GM19372 (cell line): ENCODE measurements around the gene FFAR1.

ENCODE experiments used
- ATAC-seq: cut with Tn5 transposase; IDR thresholded peaks from one replicate; pipeline ENCODE4 v1.9.1; 2021; ENCODE audit warnings: mild to moderate bottlenecking, low read depth, moderate library complexity; ENCODE audit not compliant: unreplicated experiment

The FFAR1 gene

GRCh38 chr19:35347171-35347929, at the start of gene FFAR1:
Gene FFAR1, plus strand, starts transcription at chr19:35347902. Its CDS starts 3,650 bp downstream, at chr19:35351552.
- peak; percentile 55 for ATAC-seq

GRCh38 chr19:35297922-35298321, 49.8 kb upstream of the FFAR1 start:
- ATAC-seq: no peak

- no peak for ATAC-seq
These were observed 49.1 kb upstream of the FFAR1 start for GRCh38 chr19:35298561-35298972.

GRCh38 chr19:35299523-35300338, 48.0 kb upstream of the FFAR1 start:
- ATAC-seq: no peak

- ATAC-seq: no peak
These were observed 47.4 kb upstream of the FFAR1 start for GRCh38 chr19:35300339-35300649.

- no peak for ATAC-seq
These were observed 45.7 kb upstream of the FFAR1 start for GRCh38 chr19:35301961-35302360.

- no peak for ATAC-seq
These were observed 45.3 kb upstream of the FFAR1 start for GRCh38 chr19:35302446-35302845.

GRCh38 chr19:35303357-35303915, 44.3 kb upstream of the FFAR1 start:
- no peak for ATAC-seq

GRCh38 chr19:35304036-35304435, 43.7 kb upstream of the FFAR1 start:
- ATAC-seq: no peak

- no peak for ATAC-seq
These were observed 42.5 kb upstream of the FFAR1 start for GRCh38 chr19:35305181-35305580.

- ATAC-seq: no peak
These were observed 41.0 kb upstream of the FFAR1 start for GRCh38 chr19:35306473-35307246.

GRCh38 chr19:35307931-35308330, 39.8 kb upstream of the FFAR1 start:
- ATAC-seq: no peak

- ATAC-seq: no peak
These were observed 38.8 kb upstream of the FFAR1 start for GRCh38 chr19:35308910-35309309.

- ATAC-seq: no peak
These were observed 38.0 kb upstream of the FFAR1 start for GRCh38 chr19:35309481-35310279.

- ATAC-seq: no peak
These were observed 37.4 kb upstream of the FFAR1 start for GRCh38 chr19:35310331-35310730.

GRCh38 chr19:35310811-35311465, 36.8 kb upstream of the FFAR1 start:
- ATAC-seq: no peak

- no peak for ATAC-seq
These were observed 35.6 kb upstream of the FFAR1 start for GRCh38 chr19:35311901-35312665.

GRCh38 chr19:35313587-35313986, 34.1 kb upstream of the FFAR1 start:
- no peak for ATAC-seq

- no peak for ATAC-seq
These were observed 33.7 kb upstream of the FFAR1 start for GRCh38 chr19:35314031-35314430.
